ENCODE data around the gene RRP12. TPM values are rescaled to one million over a fixed set of nuclear protein-coding genes. Genes with fewer than 3 reads are reported as not detected.

Gene RRP12
- total and polyA plus RNA-seq, 2 experiments from 2014 or later, result 14.9 to 16.2 TPM

DNA sequence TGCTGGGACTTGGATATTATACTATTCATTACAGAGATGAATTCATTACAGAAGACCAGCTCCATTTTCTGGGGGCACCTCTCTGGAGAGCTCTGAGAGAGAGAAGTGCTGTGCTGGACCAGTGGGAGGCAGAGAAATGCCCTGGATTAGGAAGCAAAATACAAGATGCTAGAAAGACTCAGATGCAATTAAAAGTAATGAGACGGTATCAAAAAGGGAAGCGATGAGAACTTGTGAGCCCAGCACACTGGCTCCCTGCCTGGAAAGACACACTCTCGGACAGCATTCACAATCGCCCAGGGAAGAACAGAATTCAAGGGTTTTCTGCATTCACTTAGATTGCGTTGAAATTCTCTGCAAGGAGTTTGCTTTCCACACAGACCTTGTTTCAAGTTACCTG lies 63.1 kb downstream of the RRP12 start:
- no peaks in the 10 kb centered on the region for H3K36me3 ChIP-seq
- no peak for DNase-seq (ENCODE audit: low read depth in 1 of 2, low spot score in 1 of 2)
- H3K9me3 ChIP-seq (ENCODE audit: low read depth), result no peaks in the 10 kb centered on the region
- H3K4me3 ChIP-seq, result no peak overlapping the region
- TF ChIP-seq, protein P1, sequence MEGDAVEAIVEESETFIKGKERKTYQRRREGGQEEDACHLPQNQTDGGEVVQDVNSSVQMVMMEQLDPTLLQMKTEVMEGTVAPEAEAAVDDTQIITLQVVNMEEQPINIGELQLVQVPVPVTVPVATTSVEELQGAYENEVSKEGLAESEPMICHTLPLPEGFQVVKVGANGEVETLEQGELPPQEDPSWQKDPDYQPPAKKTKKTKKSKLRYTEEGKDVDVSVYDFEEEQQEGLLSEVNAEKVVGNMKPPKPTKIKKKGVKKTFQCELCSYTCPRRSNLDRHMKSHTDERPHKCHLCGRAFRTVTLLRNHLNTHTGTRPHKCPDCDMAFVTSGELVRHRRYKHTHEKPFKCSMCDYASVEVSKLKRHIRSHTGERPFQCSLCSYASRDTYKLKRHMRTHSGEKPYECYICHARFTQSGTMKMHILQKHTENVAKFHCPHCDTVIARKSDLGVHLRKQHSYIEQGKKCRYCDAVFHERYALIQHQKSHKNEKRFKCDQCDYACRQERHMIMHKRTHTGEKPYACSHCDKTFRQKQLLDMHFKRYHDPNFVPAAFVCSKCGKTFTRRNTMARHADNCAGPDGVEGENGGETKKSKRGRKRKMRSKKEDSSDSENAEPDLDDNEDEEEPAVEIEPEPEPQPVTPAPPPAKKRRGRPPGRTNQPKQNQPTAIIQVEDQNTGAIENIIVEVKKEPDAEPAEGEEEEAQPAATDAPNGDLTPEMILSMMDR (IDR thresholded peaks at IDR 0.05; ENCODE audit: low read depth, low read length), result no peak
- no peaks in the 10 kb centered on the region for H3K27me3 ChIP-seq
- H3K4me1 ChIP-seq (ENCODE audit: low read depth), result peaks cover 11% of the 10 kb centered on the region
- no peak overlapping the region for H3K27ac ChIP-seq

GRCh38 chr10:97336942-97337831 lies 64.0 kb downstream of the RRP12 start:
- no peak overlapping the region for H3K4me3 ChIP-seq
- peaks cover 11% of the 10 kb centered on the region for H3K4me1 ChIP-seq (ENCODE audit: low read depth)
- TF ChIP-seq, protein P1 (IDR thresholded peaks at IDR 0.05; ENCODE audit: low read depth, low read length), result no peak
- H3K27me3 ChIP-seq, result no peaks in the 10 kb centered on the region
- H3K9me3 ChIP-seq (ENCODE audit: low read depth), result no peaks in the 10 kb centered on the region
- no peak for DNase-seq (ENCODE audit: low read depth in 1 of 2, low spot score in 1 of 2)
- no peaks in the 10 kb centered on the region for H3K36me3 ChIP-seq
- H3K27ac ChIP-seq, result no peak overlapping the region

DNA sequence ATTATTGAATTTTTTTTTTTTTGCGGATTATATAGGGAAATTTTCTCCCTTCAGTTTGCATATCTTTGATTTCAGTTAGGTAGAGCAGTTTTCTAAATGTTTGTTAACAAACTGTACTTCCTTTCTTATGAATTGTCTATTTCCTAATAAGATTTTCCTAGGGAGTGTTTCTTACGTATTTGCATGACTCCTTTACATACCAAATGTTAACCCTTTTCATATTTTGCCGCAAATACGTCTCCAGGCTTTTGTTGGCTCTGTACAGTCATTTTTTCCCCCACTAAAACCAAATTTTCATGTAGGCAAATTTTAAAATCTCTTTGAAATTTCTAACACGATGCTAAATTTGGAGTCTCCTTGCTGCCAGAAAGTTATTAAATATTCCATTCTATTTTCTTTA lies 64.7 kb downstream of the RRP12 start:
- Histone ChIP-seq H3K27me3 (no peaks in the 10 kb centered on the region), H3K4me1 (ENCODE audit: low read depth) (peaks cover 19% of the 10 kb centered on the region), H3K9me3 (ENCODE audit: low read depth) (no peaks in the 10 kb centered on the region), H3K4me3 (no peak overlapping the region), H3K27ac (no peak overlapping the region), H3K36me3 (no peaks in the 10 kb centered on the region)
- TF ChIP-seq, protein P1 (IDR thresholded peaks at IDR 0.05; ENCODE audit: low read depth, low read length), result no peak
- no peak for DNase-seq (ENCODE audit: low read depth in 1 of 2, low spot score in 1 of 2)

DNA sequence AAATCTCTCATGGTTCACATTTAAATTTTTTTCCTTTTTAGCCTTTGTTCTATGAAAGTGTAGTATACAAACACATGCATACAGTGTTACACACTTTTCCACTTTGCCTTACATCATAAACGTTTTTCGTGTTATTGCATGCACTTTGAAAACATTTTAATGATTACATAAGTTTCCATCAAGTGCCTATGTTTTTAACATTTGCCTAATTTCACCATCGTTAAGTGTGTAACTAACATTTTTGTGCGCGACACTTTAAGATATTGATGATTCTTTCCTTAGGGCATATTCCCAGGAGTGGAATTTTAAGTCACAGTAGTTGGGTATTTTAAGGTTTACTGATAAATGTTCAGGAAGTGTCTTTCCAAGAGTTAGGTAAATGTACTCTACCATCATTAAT lies 65.1 kb downstream of the RRP12 start:
- H3K9me3 ChIP-seq (ENCODE audit: low read depth), result no peaks in the 10 kb centered on the region
- H3K27ac ChIP-seq, result no peak overlapping the region
- TF ChIP-seq, protein P1 (IDR thresholded peaks at IDR 0.05; ENCODE audit: low read depth, low read length), result no peak
- H3K36me3 ChIP-seq, result no peaks in the 10 kb centered on the region
- peaks cover 19% of the 10 kb centered on the region for H3K4me1 ChIP-seq (ENCODE audit: low read depth)
- H3K4me3 ChIP-seq, result no peak overlapping the region
- H3K27me3 ChIP-seq, result no peaks in the 10 kb centered on the region
- DNase-seq (ENCODE audit: low read depth in 1 of 2, low spot score in 1 of 2), result no peak

DNA sequence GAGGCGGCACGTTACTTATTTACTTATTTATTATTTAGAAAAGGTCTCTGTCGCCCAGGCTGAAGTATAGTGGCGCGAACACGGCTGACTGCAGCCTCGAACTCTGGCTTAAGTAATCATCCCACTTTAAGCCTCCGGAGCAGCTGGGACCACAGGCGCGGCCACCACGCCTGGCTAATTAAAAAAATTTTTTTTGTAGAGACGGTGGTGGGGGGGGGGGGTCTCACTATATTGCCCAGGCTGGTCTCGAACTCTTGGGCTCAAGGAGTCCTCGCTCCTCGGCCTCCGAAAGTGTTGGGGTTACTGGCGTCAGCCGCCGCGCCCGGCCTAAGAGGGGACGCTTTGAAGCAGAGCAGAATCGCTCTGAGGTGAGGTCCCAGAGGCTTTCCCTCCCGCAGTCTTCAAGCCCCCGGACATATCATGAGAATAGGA lies 65.9 kb downstream of the RRP12 start:
- Histone ChIP-seq H3K36me3 (no peaks in the 10 kb centered on the region), H3K4me1 (ENCODE audit: low read depth) (peaks cover 19% of the 10 kb centered on the region), H3K4me3 (peak overlapping the region; percentile 87), H3K27me3 (no peaks in the 10 kb centered on the region), H3K9me3 (ENCODE audit: low read depth) (no peaks in the 10 kb centered on the region), H3K27ac (peak overlapping the region; percentile 95)
- TF ChIP-seq, protein P1 (IDR thresholded peaks at IDR 0.05; ENCODE audit: low read depth, low read length), result no peak
- DNase-seq (ENCODE audit: low read depth in 1 of 2, low spot score in 1 of 2), result no peak
